ENCODE results near the gene ZNF234.

Gene ZNF234

DNA sequence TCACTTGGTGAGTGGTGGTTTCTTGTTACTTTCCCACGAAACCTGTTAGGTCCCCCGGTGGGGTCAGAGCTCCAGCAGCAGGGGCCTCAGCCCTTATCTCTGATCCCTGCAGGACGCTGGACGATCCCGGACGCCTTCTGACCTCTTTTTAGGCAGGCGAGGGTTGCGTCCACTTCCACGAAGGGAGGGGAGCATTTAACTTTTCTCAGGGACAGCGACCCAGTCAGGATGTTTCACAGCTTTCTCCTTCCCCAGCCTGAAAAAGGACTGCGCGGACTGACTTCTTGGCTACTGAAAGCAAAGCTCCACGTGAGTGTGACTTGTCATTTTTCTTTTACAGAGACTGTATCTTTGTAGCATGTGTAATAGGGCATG lies 692 bp downstream of the ZNF234 start:
- Histone ChIP-seq H2BK120ac (ENCODE audit: low read depth, low read length) (no peak overlapping the region), H2AK5ac (ENCODE audit: low read length, severe bottlenecking) (no peak overlapping the region), H3K36me3 (ENCODE audit: control insufficient read depth in 1 of 2, insufficient read depth in 2 of 2, low read depth in 1 of 2, low read length in 2 of 2) (peaks cover 3 to 30% of the 10 kb centered on the region in 2 experiments), H2BK15ac (ENCODE audit: low read depth, poor library complexity, severe bottlenecking) (no peak overlapping the region), H3K9me3 (ENCODE audit: control insufficient read depth, low read length) (peaks cover 3% of the 10 kb centered on the region), H3K27me3 (ENCODE audit: control insufficient read depth in 1 of 2, insufficient read depth in 1 of 2, low read length in 2 of 2) (no peaks in the 10 kb centered on the region), H3K79me1 (replicated peaks; ENCODE audit: low read length, poor library complexity, severe bottlenecking) (peaks cover 14% of the 10 kb centered on the region), H2BK12ac (ENCODE audit: low read length in 2 of 2) (no peak overlapping the region), H3K4ac (ENCODE audit: low read depth in 1 of 2, low read length in 2 of 2) (peak overlapping the region in 1 of 2 experiments; percentile 90), H3K4me1 (ENCODE audit: control insufficient read depth, insufficient read depth, low read depth, low read length) (no peaks in the 10 kb centered on the region), H4K8ac (ENCODE audit: low read length) (no peak overlapping the region), H3K4me2 (ENCODE audit: low read length, poor library complexity, severe bottlenecking) (peak overlapping the region; percentile 81), H3K4me3 (ENCODE audit: insufficient read depth in 1 of 2, low read depth in 1 of 2, low read length in 2 of 2) (peak overlapping the region; percentile 81 to 90), H3K23ac (ENCODE audit: low read length in 2 of 2) (no peak overlapping the region), H4K91ac (ENCODE audit: low read length) (no peak overlapping the region), H2BK5ac (ENCODE audit: low read depth, low read length, poor library complexity, severe bottlenecking) (no peak overlapping the region), H3K14ac (ENCODE audit: low read length in 2 of 2) (peak overlapping the region in 1 of 2 experiments; percentile 83), H2AFZ (ENCODE audit: low read depth, low read length) (peak overlapping the region; percentile 83), H3K27ac (ENCODE audit: low read length, poor library complexity, severe bottlenecking) (no peak overlapping the region), H3K18ac (ENCODE audit: low read depth in 1 of 2, low read length in 2 of 2) (peak overlapping the region in 1 of 2 experiments; percentile 77), H3K9ac (ENCODE audit: low read length) (peak overlapping the region; percentile 89)
- 11% methylated on average over 11 of the region's 13 CpGs for WGBS
- peak; percentile 49 for DNase-seq

DNA sequence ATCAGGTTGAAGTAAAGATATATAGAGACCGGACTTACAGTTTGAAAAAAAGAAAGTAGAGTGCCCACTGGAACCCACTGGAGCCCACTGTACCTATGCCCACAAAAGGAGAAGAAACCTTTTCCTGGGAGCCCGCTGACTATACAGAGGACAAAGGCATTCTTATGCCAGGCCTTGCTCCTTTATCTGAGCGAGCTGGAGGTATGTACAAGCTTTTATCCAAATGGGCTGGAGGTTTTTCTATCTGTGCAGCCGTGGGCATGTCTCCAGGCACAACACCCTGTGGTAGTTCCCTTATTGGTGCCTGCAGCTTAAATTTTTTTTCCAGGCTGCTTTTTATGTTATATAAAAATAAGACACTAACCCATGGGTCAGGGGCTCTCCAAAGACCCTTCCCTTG lies 8.4 kb downstream of the ZNF234 start:
- Histone ChIP-seq H3K4ac (ENCODE audit: low read depth in 1 of 2, low read length in 2 of 2) (no peak overlapping the region), H2BK120ac (ENCODE audit: low read depth, low read length) (no peak overlapping the region), H2AFZ (ENCODE audit: low read depth, low read length) (no peak overlapping the region), H3K27me3 (ENCODE audit: control insufficient read depth in 1 of 2, insufficient read depth in 1 of 2, low read length in 2 of 2) (no peaks in the 10 kb centered on the region), H3K9ac (ENCODE audit: low read length) (no peak overlapping the region), H3K4me2 (ENCODE audit: low read length, poor library complexity, severe bottlenecking) (no peak overlapping the region), H2AK5ac (ENCODE audit: low read length, severe bottlenecking) (no peak overlapping the region), H3K4me1 (ENCODE audit: control insufficient read depth, insufficient read depth, low read depth, low read length) (no peaks in the 10 kb centered on the region), H3K27ac (ENCODE audit: low read length, poor library complexity, severe bottlenecking) (no peak overlapping the region), H2BK5ac (ENCODE audit: low read depth, low read length, poor library complexity, severe bottlenecking) (no peak overlapping the region), H2BK12ac (ENCODE audit: low read length in 2 of 2) (no peak overlapping the region), H2BK15ac (ENCODE audit: low read depth, poor library complexity, severe bottlenecking) (no peak overlapping the region), H3K14ac (ENCODE audit: low read length in 2 of 2) (no peak overlapping the region), H4K91ac (ENCODE audit: low read length) (no peak overlapping the region), H3K23ac (ENCODE audit: low read length in 2 of 2) (no peak overlapping the region), H3K4me3 (ENCODE audit: insufficient read depth in 1 of 2, low read depth in 1 of 2, low read length in 2 of 2) (no peak overlapping the region), H3K18ac (ENCODE audit: low read depth in 1 of 2, low read length in 2 of 2) (no peak overlapping the region), H3K9me3 (ENCODE audit: control insufficient read depth, low read length) (peaks cover 48% of the 10 kb centered on the region), H3K36me3 (ENCODE audit: control insufficient read depth in 1 of 2, insufficient read depth in 2 of 2, low read depth in 1 of 2, low read length in 2 of 2) (peaks cover 34 to 97% of the 10 kb centered on the region in 2 experiments), H4K8ac (ENCODE audit: low read length) (no peak overlapping the region), H3K79me1 (replicated peaks; ENCODE audit: low read length, poor library complexity, severe bottlenecking) (peaks cover 3% of the 10 kb centered on the region)
- DNase-seq = no peak
- WGBS = 91% methylated on average over 3 of the region's 4 CpGs

DNA sequence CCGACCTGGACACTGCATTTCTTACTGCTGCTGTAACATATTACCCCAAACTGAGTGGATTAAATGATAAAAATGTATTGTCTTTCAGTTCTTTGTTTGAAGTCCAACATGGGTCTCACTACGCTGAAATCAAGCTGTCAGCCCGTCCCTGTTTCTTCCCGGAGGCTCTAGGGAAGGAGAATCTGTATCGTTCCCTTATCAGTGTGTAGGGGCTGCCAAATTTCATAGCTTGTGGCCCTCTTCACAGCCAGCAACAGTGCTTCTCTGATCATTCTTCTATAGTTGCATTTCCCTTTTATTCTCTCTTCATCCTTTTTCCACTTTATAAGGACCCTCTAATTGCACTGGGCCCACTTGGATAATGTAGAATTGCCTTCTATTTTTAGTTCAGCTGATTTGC lies 10.1 kb downstream of the ZNF234 start:
- Histone ChIP-seq H3K18ac (ENCODE audit: low read depth in 1 of 2, low read length in 2 of 2) (no peak overlapping the region), H3K36me3 (ENCODE audit: control insufficient read depth in 1 of 2, insufficient read depth in 2 of 2, low read depth in 1 of 2, low read length in 2 of 2) (peaks cover 32 to 97% of the 10 kb centered on the region in 2 experiments), H3K9me3 (ENCODE audit: control insufficient read depth, low read length) (peaks cover 65% of the 10 kb centered on the region), H2BK12ac (ENCODE audit: low read length in 2 of 2) (no peak overlapping the region), H2BK15ac (ENCODE audit: low read depth, poor library complexity, severe bottlenecking) (no peak overlapping the region), H3K27ac (ENCODE audit: low read length, poor library complexity, severe bottlenecking) (no peak overlapping the region), H3K4ac (ENCODE audit: low read depth in 1 of 2, low read length in 2 of 2) (no peak overlapping the region), H4K91ac (ENCODE audit: low read length) (no peak overlapping the region), H2AK5ac (ENCODE audit: low read length, severe bottlenecking) (no peak overlapping the region), H3K9ac (ENCODE audit: low read length) (no peak overlapping the region), H4K8ac (ENCODE audit: low read length) (no peak overlapping the region), H2AFZ (ENCODE audit: low read depth, low read length) (no peak overlapping the region), H2BK5ac (ENCODE audit: low read depth, low read length, poor library complexity, severe bottlenecking) (no peak overlapping the region), H3K14ac (ENCODE audit: low read length in 2 of 2) (no peak overlapping the region), H3K4me3 (ENCODE audit: insufficient read depth in 1 of 2, low read depth in 1 of 2, low read length in 2 of 2) (no peak overlapping the region), H3K27me3 (ENCODE audit: control insufficient read depth in 1 of 2, insufficient read depth in 1 of 2, low read length in 2 of 2) (no peaks in the 10 kb centered on the region), H3K4me2 (ENCODE audit: low read length, poor library complexity, severe bottlenecking) (no peak overlapping the region), H3K4me1 (ENCODE audit: control insufficient read depth, insufficient read depth, low read depth, low read length) (no peaks in the 10 kb centered on the region), H3K23ac (ENCODE audit: low read length in 2 of 2) (no peak overlapping the region), H2BK120ac (ENCODE audit: low read depth, low read length) (no peak overlapping the region), H3K79me1 (replicated peaks; ENCODE audit: low read length, poor library complexity, severe bottlenecking) (peaks cover 1% of the 10 kb centered on the region)
- DNase-seq = no peak
- WGBS = 100% methylated on average over 4 of the region's 5 CpGs

DNA sequence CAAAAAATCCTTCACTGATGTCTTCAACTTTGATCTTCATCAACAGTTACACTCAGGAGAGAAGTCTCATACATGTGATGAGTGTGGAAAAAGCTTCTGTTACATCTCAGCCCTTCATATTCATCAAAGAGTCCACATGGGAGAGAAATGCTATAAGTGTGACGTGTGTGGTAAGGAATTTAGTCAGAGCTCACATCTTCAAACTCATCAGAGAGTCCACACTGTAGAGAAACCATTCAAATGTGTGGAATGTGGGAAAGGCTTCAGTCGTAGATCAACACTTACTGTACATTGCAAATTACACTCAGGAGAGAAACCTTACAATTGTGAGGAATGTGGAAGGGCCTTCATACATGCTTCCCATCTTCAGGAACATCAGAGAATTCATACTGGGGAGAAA lies 15.1 kb downstream of the ZNF234 start:
- Histone ChIP-seq H3K9ac (ENCODE audit: low read length) (no peak overlapping the region), H2BK5ac (ENCODE audit: low read depth, low read length, poor library complexity, severe bottlenecking) (no peak overlapping the region), H3K14ac (ENCODE audit: low read length in 2 of 2) (no peak overlapping the region), H3K18ac (ENCODE audit: low read depth in 1 of 2, low read length in 2 of 2) (no peak overlapping the region), H3K36me3 (ENCODE audit: control insufficient read depth in 1 of 2, insufficient read depth in 2 of 2, low read depth in 1 of 2, low read length in 2 of 2) (peaks cover 20 to 64% of the 10 kb centered on the region in 2 experiments), H2BK15ac (ENCODE audit: low read depth, poor library complexity, severe bottlenecking) (no peak overlapping the region), H3K4me3 (ENCODE audit: insufficient read depth in 1 of 2, low read depth in 1 of 2, low read length in 2 of 2) (peak overlapping the region in 1 of 2 experiments; percentile 58), H3K4me1 (ENCODE audit: control insufficient read depth, insufficient read depth, low read depth, low read length) (no peaks in the 10 kb centered on the region), H3K79me1 (replicated peaks; ENCODE audit: low read length, poor library complexity, severe bottlenecking) (no peaks in the 10 kb centered on the region), H4K91ac (ENCODE audit: low read length) (no peak overlapping the region), H2AK5ac (ENCODE audit: low read length, severe bottlenecking) (no peak overlapping the region), H3K9me3 (ENCODE audit: control insufficient read depth, low read length) (peaks cover 77% of the 10 kb centered on the region), H2AFZ (ENCODE audit: low read depth, low read length) (no peak overlapping the region), H4K8ac (ENCODE audit: low read length) (no peak overlapping the region), H3K4ac (ENCODE audit: low read depth in 1 of 2, low read length in 2 of 2) (no peak overlapping the region), H3K4me2 (ENCODE audit: low read length, poor library complexity, severe bottlenecking) (no peak overlapping the region), H3K27ac (ENCODE audit: low read length, poor library complexity, severe bottlenecking) (no peak overlapping the region), H3K27me3 (ENCODE audit: control insufficient read depth in 1 of 2, insufficient read depth in 1 of 2, low read length in 2 of 2) (no peaks in the 10 kb centered on the region), H2BK120ac (ENCODE audit: low read depth, low read length) (no peak overlapping the region), H3K23ac (ENCODE audit: low read length in 2 of 2) (no peak overlapping the region), H2BK12ac (ENCODE audit: low read length in 2 of 2) (no peak overlapping the region)
- 100% methylated on average over 1 of the region's 2 CpGs for WGBS
- DNase-seq = no peak
